Ovary (tissue), 3 donors: ENCODE measurements around the gene FGF23.

Experiments
- CTCF ChIP-seq, 3 donors: fragments of 450-650 bp in 2 of 3; fragments of 200-600 bp in 1 of 3; IDR thresholded peaks; one replicate each; pipeline versions ENCODE4 v1.5.1 to v1.8.0; 2016 to 2022; ENCODE audit warnings: antibody characterized with exemption in 3 of 3, mild to moderate bottlenecking in 1 of 3
- POLR2A ChIP-seq: fragments of 450-650 bp; IDR thresholded peaks from one replicate; pipeline ENCODE4 v1.6.1; 2017; ENCODE audit warnings: antibody characterized with exemption, mild to moderate bottlenecking, moderate library complexity
- donor health status: DM: no; HTN: no; CAD: no.

GRCh38 chr12:4401117-4401516, 21.6 kb upstream of the FGF23 start:
- TF ChIP-seq CTCF (IDR thresholded peaks at IDR 0.05), result no peak
- TF ChIP-seq POLR2A, result no peak
